Ammon's horn (tissue), 1 donor: ENCODE data around the gene SAPCD2.

Experiments used
- DNase-seq: peaks from one replicate; pipeline ENCODE4 v3.0.0-alpha.2; 2016; ENCODE audit warnings: low spot score

SAPCD2 gene

DNA sequence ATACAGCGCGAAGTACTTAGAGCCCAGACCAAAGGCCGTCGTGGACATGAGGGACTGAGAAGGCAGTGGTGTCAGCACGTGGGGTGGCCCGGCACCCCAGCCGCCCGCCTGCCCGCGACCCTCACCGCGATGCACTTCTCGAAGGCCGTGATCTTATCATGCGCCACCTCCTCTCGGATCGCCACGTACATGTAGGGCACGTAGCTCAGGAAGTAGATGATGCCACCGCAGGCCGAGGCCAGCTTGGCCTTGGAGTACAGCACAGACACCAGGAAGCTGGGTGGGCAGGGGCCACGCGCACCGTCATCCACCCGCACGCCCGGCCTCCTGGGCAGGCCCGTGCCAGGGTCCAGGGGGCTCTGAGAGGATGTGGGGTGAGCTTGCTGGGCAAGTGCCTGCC lies 53.3 kb downstream of the SAPCD2 start:
- no peak for DNase-seq

GRCh38 chr9:137016436-137016835 lies 53.9 kb downstream of the SAPCD2 start:
- DNase-seq: no peak

- DNase-seq: no peak
These were observed 54.4 kb downstream of the SAPCD2 start for GRCh38 chr9:137015976-137016375.

DNA sequence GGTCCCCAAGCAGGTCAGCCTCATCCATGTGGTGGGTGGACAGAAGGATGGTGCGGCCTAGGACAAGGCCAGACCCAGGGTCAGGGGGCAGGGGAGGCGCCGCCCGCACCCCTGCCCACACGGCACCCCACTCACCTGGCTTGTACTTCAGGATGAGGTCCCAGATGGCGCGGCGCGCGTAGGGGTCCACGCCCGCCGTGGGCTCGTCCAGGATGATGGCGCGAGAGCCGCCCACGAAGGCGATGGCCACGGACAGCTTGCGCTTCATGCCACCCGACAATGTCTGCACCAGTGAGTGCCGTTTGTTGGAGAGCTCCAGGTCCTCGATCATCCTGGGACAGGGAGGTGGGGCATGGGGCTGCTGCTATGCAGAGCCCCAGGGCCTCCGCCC lies 54.8 kb downstream of the SAPCD2 start:
- no peak for DNase-seq

- DNase-seq: no peak
These were observed 55.4 kb downstream of the SAPCD2 start for GRCh38 chr9:137014776-137015539.

- DNase-seq: no peak
These were observed 56.2 kb downstream of the SAPCD2 start for GRCh38 chr9:137014166-137014565.

DNA sequence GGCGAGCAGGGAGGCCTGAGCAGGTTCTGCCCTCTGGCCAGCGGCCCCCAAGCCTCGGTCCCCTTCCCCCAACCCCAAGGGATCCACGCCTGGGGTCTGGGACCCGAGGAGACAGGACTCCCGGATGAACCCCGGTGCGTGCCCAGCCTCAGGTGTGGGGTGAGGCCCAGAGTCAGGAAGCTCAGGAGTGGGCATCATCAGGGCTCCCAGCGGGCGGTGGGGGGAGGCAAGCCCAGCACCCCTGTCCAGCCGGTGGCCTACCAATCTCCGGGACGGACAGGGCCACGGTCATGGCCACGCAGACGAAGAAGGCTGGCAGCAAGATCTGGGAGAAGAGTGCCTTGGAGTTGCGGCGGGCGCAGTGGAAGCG lies 56.8 kb downstream of the SAPCD2 start:
- no peak for DNase-seq

DNA sequence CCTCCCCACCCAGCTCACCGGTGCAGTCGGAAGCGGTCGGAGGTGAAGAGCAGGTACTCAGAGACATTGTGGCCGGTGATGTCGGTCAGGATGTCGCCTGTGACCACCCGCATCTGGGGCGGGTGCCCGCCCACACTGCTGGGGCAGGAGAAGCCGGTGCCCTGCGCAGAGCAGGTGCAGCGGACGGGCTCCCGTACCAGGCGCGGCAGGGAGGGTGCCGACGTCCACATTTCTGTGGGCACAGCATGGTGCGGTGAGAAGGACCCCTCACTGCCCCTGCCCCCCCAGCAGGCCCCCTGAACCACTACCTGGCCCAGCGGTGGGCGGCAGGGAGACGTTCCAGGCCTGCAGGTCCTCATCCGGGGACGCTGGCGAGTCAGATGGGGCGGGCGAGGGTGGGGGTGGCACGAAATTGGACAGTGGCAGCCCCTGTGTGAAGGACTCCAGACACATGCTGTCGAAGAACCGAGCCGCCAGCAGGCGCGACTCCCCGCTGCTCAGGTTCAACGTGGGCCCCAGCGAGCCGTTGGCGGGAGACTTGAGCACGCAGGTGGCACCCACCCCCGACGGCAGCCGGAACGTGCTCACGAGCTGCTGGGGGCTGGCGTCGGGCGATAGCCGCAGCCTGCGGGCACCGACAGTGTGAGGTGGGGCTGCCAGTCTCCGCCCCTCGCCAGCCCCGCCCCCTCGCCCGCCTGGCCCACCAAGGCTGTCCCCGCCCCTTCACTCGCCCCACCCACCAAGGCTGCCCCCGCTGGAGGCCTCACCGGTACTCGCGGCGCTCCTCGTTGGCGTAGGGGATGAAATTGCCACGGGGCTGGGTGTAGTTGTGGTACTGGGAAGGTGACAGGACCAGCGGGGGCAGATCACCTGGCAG lies 57.4 kb downstream of the SAPCD2 start:
- no peak for DNase-seq
